Mesothelial cell of epicardium (in vitro differentiated cells): ENCODE data around the gene AGBL2. TPM values are rescaled to one million over a fixed set of nuclear protein-coding genes. Genes with fewer than 3 reads are reported as not detected.
"Not testable (repeated sequence)": the region's sequence is repeated elsewhere in the genome, so short reads cannot be mapped to it uniquely, and the experiment has no call there.

Source experiments
- DNase-seq, 2 experiments: peaks; one replicate each; pipeline ENCODE4 v3.0.0; 2021; ENCODE audit warnings: low spot score in 2 of 2; ENCODE audit not compliant: unreplicated experiment in 2 of 2
- H3K27ac Mint-ChIP-seq: 2 replicates; pipeline ENCODE4 v1.8.0; 2021; ENCODE audit warnings: mixed read lengths
- H3K27me3 Mint-ChIP-seq: 2 replicates; pipeline ENCODE4 v1.8.0; 2021; ENCODE audit warnings: low read depth, mixed read lengths
- H3K36me3 Mint-ChIP-seq: 2 replicates; pipeline ENCODE4 v1.8.0; 2021; ENCODE audit warnings: mixed read lengths
- H3K4me1 Mint-ChIP-seq: 2 replicates; pipeline ENCODE4 v1.8.0; 2021; ENCODE audit warnings: mixed read lengths
- H3K4me3 Mint-ChIP-seq: 2 replicates; pipeline ENCODE4 v1.8.0; 2021; ENCODE audit warnings: mild to moderate bottlenecking, moderate library complexity, mixed read lengths
- H3K9me3 Mint-ChIP-seq: 2 replicates; pipeline ENCODE4 v1.8.0; 2021; ENCODE audit warnings: mixed read lengths
- total RNA-seq: library from RNA; stranded (reverse); gene quantifications from 3 replicates; pipeline ENCODE4 v1.2.1, GENCODE V29; 2021
- TF ChIP-seq, protein P1 (sequence below): fragments of 200-600 bp; sonication (generic); IDR thresholded peaks from one replicate; pipeline ENCODE4 v1.5.0; 2021; ENCODE audit warnings: antibody characterized with exemption; ENCODE audit not compliant: unreplicated experiment

Gene AGBL2
- total RNA-seq, 1 donor from 2014 or later = 4.6 TPM

DNA sequence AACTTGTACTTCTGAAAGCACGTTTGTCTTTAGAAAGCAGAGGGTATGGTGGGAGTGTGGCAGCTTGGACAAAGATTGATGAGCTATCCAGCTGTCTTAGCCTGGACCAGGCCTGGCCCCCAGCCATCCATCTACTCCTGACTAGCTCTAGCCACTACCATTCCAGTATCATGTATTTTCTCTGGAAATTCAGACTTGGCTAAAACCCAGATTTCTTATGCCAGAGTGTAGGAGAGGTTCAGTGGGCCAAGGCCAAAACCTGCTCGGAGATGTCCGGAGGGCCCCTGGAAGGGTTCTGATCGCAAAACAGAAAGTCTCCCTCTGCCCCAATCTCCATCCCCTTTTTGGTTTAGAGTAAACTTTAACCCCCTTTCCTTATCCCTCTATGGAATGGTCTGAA lies 48.0 kb downstream of the AGBL2 start:
- Mint-ChIP-seq H3K27ac (peak overlapping the region; percentile 8), H3K4me3 (no peak overlapping the region), H3K36me3 (no peaks in the 10 kb centered on the region), H3K27me3 (no peaks in the 10 kb centered on the region), H3K9me3 (no peaks in the 10 kb centered on the region), H3K4me1 (peaks cover 16% of the 10 kb centered on the region)
- DNase-seq = no peak
- TF ChIP-seq, protein P1, sequence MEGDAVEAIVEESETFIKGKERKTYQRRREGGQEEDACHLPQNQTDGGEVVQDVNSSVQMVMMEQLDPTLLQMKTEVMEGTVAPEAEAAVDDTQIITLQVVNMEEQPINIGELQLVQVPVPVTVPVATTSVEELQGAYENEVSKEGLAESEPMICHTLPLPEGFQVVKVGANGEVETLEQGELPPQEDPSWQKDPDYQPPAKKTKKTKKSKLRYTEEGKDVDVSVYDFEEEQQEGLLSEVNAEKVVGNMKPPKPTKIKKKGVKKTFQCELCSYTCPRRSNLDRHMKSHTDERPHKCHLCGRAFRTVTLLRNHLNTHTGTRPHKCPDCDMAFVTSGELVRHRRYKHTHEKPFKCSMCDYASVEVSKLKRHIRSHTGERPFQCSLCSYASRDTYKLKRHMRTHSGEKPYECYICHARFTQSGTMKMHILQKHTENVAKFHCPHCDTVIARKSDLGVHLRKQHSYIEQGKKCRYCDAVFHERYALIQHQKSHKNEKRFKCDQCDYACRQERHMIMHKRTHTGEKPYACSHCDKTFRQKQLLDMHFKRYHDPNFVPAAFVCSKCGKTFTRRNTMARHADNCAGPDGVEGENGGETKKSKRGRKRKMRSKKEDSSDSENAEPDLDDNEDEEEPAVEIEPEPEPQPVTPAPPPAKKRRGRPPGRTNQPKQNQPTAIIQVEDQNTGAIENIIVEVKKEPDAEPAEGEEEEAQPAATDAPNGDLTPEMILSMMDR = no peak

GRCh38 chr11:47664936-47665335 lies 50.2 kb downstream of the AGBL2 start:
- peaks cover 16% of the 10 kb centered on the region for H3K4me1 Mint-ChIP-seq
- H3K36me3 Mint-ChIP-seq, H3K9me3 Mint-ChIP-seq, H3K4me3 Mint-ChIP-seq, H3K27me3 Mint-ChIP-seq, DNase-seq, H3K27ac Mint-ChIP-seq: not testable (repeated sequence)

- H3K36me3 Mint-ChIP-seq = no peaks in the 10 kb centered on the region
- H3K27ac Mint-ChIP-seq = no peak overlapping the region
- H3K27me3 Mint-ChIP-seq = no peaks in the 10 kb centered on the region
- DNase-seq = no peak
- peaks cover 4% of the 10 kb centered on the region for H3K4me1 Mint-ChIP-seq
- no peaks in the 10 kb centered on the region for H3K9me3 Mint-ChIP-seq
- TF ChIP-seq, protein P1 = no peak
- H3K4me3 Mint-ChIP-seq = no peak overlapping the region
Observed at GRCh38 chr11:47661245-47661644, 53.9 kb downstream of the AGBL2 start.

DNA sequence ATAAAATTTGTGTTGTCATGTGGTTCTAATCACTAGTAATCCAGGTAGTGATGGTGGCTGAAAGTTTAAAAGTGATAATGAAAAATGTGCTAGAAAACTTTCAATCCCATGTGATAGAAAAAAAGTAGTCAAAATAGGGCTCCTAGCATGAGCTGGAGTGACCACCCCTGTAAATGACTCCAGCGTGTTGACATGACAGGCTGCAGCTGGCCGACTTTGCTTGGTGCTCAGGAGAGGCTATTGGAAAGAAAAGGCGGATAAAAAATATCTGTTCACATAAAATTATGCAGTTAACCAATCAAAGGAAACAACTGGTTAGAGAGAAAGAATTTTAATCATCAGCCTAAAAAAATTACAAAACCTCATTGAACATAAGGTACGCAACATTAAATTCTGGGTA lies 55.9 kb downstream of the AGBL2 start:
- Mint-ChIP-seq H3K27me3 (peaks cover 7% of the 10 kb centered on the region), H3K9me3 (no peaks in the 10 kb centered on the region), H3K27ac (no peak overlapping the region), H3K36me3 (no peaks in the 10 kb centered on the region), H3K4me3 (no peak overlapping the region), H3K4me1 (peaks cover 4% of the 10 kb centered on the region)
- no peak for DNase-seq
- TF ChIP-seq, protein P1 = no peak

- Mint-ChIP-seq H3K27ac (no peak overlapping the region), H3K36me3 (no peaks in the 10 kb centered on the region), H3K4me3 (no peak overlapping the region), H3K4me1 (peaks cover 4% of the 10 kb centered on the region), H3K9me3 (peaks cover 16% of the 10 kb centered on the region), H3K27me3 (peaks cover 7% of the 10 kb centered on the region)
- TF ChIP-seq, protein P1 = no peak
- no peak for DNase-seq
Observed at GRCh38 chr11:47656260-47656885, 58.8 kb downstream of the AGBL2 start.

DNA sequence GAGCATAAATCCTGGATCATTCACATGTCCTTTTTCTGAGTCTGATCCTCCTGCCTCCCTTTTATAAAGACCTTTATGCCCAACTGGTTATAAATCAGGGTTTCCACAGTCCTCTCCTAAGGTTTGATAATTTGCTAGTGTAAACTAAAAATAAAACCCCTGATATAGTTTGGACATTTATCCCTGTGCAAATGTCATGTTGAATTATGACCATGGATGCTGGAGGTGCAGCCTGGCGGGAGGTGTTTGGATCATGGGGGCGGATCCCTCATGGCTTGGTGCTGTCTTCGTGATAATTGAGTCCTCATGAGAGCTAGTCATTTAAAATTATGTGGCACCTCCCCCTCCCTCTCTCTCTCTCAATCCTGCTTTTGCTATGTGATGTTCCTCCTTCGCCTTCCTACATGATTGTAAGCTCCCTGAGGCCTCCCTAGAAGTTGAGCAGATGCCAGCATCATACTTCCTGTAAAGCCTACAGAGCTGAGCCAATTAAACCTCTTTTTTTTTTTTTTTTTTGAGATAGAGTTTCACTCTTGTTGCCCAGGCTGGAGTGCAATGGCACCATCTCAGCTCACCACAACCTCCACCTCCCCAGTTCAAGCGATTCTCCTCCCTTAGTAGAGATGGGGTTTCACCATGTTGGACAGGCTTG lies 63.2 kb downstream of the AGBL2 start:
- H3K9me3 Mint-ChIP-seq = peaks cover 18% of the 10 kb centered on the region
- peaks cover 7% of the 10 kb centered on the region for H3K27me3 Mint-ChIP-seq
- H3K4me3 Mint-ChIP-seq = no peak overlapping the region
- no peaks in the 10 kb centered on the region for H3K36me3 Mint-ChIP-seq
- no peak for DNase-seq
- no peak overlapping the region for H3K27ac Mint-ChIP-seq
- H3K4me1 Mint-ChIP-seq = no peaks in the 10 kb centered on the region
- TF ChIP-seq, protein P1 = no peak
